ENCODE results near the gene ZNF181.
A peak's percentile ranks its signal among the peaks of the same experiment; 100 is the strongest.

Gene ZNF181

GRCh38 chr19:34759218-34759917 lies 25.3 kb downstream of the ZNF181 start:
- no peak for DNase-seq

DNA sequence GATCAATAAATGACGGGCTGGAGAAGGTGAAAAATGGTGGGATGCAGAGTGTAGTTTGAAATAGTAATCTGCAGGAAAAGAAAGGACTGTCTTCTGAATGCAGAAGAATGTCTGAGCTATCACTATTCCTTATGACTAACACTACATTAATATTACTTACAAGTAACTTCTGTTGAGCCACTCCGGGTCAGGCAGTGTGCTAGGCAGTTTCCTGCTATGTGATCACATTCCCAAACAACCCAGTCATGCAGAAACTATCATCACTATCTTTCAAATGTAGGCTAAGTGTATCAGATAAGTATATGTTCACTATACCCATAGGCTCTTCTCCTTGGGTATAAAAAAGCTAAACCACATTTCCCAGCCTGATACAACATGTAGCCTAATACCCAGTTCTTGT lies 32.3 kb downstream of the ZNF181 start:
- DNase-seq, result no peak

DNA sequence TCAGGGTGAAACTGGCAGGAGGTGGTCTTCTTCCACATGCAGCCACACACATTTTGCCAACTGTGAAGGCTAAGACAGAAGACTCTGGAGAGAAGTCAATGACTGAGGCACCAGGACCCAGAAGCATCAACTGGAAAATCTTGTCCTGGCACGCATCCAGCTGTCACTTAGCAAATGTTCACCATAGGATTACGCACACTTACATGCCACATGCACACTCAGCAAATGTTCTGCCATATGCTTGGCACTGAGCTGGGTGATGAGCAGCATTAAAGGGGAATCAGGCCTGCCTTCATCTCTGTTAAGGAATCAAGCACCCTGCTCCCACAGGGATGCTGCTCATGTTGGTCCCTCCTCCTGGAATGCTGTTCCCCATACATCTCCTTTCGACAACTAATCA lies 33.9 kb downstream of the ZNF181 start:
- DNase-seq, result no peak

DNA sequence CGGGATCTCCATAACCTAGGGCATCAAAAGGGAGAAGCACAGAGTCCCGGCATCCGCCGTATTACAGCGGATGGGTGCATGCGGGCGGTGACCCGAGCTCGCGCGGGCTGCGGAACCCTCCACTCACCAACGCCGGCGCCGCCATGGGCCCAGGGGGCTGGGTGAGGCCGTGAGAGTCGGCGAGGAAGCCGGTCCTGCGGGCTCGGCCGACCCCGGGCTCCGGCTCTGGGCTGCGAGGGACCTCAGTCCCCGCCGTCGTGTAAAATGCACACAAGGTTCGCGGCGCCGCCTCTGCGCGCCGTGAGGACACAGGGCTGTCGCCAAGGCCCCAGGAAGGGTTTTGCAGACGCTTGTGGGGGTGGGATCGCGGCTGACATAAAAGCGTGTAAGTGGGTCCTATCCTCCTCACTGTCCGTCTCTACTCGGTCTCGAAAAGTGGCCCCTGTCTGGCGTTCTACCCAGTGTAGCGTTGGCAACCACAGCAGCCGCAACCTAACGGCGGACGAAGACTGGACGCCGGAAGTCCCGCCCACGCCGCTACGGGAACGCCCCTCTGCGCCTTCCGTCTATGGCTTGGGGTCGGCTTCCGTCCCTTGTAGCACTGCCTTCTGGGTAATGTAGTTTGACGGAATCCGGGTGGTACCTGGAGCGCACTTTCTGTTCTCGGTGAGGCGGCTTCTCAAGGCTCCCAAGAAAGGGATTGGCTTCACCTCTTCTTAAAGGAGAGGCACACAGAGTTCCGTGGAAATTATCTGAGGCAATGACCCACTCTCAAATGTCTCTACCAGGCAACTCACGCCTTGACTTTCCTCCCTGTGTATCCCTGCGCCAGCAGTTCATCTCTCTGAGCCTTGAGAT lies 38.9 kb downstream of the ZNF181 start, which contains the start of gene ZNF599:
ZNF599 (minus strand) TSS at position 519 of the 858 bp plus-strand sequence; CDS start at position 145, 374 bp downstream.
- peak; percentile 98 for DNase-seq

- DNase-seq, result no peak
Observed at GRCh38 chr19:34773555-34773864, 39.5 kb downstream of the ZNF181 start.

DNA sequence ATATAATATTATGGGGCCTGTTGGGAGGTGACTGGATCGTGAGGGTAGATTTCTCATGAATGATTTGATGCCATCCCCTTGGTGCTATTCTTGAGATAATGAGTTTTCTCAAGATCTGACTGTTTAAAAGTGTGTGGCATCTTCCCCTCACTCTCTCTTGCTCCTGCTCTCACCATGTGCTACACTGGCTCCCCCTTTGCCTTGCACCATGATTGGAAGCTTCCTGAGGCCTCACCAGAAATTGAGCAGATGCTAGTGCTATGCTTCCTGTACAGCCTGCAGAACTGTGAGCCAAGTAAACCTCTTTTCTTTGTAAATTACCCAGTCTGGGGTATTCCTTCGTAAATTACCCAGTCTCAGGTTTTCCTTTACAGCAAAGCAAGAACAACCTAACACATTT lies 40.8 kb downstream of the ZNF181 start:
- DNase-seq, result no peak

GRCh38 chr19:34778342-34778741 lies 44.3 kb downstream of the ZNF181 start:
- no peak for DNase-seq

DNA sequence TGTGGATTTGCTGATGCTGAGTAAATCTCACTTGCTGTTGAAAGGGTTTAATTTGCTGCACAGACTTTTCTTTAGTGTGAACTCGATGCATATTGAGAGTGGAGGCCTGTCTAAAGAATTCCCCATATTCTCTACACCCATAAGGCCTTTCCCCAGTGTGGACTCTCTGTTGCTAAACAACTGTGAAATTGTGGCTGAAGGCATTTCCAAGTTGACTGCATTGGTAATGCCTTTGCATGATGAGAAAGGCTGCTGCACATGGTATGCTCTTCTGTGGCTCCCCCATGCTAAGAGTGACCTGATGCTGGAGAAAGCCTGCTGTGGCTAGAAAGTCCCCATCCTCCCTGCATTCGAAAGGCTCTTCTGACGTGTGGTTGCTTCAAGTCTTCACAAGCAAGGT lies 45.6 kb downstream of the ZNF181 start:
- DNase-seq, result no peak

DNA sequence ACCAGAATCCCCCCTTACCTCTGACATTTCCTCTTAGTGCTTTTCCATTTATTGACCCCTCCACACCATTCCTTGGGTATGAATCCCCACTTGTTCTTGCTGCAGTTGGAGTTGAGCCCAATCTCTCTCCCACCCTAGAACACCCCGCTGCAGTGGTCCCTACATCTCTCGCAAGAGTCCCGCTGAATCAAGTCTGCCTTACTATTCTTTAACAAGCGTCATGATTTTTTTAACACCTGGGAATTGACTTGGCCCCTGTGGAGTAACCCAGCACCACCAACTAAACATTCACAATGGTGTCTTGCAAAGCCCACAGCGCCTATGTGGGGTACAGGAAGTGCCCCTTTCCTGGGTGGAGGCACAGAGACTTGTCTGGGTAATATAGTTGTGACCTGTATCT lies 52.2 kb downstream of the ZNF181 start:
- DNase-seq, result no peak

GRCh38 chr19:34787059-34787824 lies 53.2 kb downstream of the ZNF181 start:
- DNase-seq, result no peak

DNA sequence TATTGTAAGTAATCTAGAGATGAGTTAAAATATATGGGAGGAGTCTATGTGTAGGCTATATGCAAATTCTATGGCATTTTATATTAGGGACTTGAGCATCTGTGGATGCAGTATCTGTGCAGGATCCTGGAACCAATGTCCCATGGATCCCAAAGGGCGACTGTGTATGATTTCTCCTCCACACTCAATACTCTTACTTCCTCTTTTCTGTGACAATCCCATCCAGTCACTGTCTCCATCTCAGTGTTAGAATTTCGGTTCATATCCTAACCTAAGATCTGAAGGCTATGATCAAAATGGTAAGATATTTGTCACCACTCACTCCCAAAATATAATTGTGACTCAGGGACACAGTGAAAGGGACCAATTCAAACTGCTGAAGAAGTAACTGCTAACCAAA lies 54.0 kb downstream of the ZNF181 start:
- peak; percentile 26 for DNase-seq

DNA sequence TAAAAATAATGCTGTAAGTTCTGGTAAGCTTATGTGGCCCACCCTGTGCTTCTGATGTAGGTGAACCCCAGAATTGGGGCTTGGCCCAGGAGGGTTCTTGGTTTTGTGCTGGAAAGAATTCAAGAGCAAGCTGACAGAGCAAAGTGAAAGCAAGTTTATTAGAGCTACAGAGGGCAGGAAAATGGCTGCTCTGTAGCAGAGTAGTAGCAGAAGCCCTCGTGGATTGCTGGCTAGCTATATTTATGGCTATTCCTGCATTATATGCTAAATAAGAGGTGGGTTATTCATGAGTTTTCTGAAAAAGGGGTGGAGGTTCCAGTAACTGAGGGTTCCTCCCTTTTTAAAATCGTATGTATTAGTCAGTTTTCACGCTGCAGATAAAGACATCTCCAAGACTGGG lies 59.5 kb downstream of the ZNF181 start:
- peak; percentile 54 for DNase-seq

- no peak for DNase-seq
Observed at GRCh38 chr19:34794066-34794960, 60.3 kb downstream of the ZNF181 start.

Data from OCI-M1 (cell line).